ENCODE measurements around the gene STAG1. TPM values are rescaled to one million over a fixed set of nuclear protein-coding genes. Genes with fewer than 3 reads are reported as not detected.

The STAG1 gene
- total RNA-seq, 2 donors from 2014 or later, result 26.2 to 28.3 TPM

DNA sequence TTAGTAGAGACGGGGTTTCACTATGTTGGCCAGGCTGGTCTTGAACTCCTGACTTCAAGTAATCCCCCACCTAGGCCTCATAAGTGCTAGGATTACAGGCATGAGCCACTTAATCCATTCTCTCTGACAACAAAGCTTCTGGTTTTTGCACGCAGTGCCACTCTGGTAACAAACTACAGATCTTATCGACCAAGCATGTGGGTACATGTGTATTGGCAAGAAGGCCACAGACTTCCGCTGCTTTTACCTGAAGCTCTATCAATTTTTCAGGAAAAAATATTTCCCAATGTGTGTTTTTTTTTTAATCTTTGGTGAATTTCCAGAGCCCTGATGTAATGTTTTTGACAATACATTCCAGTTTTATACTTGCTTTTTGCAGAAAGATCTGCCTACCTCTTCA is 319.5 kb downstream of the STAG1 start:
- H3K9me3 ChIP-seq, result no peaks in the 10 kb centered on the region
- H3K27me3 ChIP-seq, result no peaks in the 10 kb centered on the region
- DNase-seq, result no peak
- intact Hi-C loops (cut with DNase I), result no loop called here
- WGBS, 2 donors, result 91 to 96% methylated on average over 4 of the region's 4 CpGs
- no peaks in the 10 kb centered on the region for H3K4me1 ChIP-seq
- no peak overlapping the region for H3K4me3 ChIP-seq
- no peak for ATAC-seq
- TF ChIP-seq, protein P1, sequence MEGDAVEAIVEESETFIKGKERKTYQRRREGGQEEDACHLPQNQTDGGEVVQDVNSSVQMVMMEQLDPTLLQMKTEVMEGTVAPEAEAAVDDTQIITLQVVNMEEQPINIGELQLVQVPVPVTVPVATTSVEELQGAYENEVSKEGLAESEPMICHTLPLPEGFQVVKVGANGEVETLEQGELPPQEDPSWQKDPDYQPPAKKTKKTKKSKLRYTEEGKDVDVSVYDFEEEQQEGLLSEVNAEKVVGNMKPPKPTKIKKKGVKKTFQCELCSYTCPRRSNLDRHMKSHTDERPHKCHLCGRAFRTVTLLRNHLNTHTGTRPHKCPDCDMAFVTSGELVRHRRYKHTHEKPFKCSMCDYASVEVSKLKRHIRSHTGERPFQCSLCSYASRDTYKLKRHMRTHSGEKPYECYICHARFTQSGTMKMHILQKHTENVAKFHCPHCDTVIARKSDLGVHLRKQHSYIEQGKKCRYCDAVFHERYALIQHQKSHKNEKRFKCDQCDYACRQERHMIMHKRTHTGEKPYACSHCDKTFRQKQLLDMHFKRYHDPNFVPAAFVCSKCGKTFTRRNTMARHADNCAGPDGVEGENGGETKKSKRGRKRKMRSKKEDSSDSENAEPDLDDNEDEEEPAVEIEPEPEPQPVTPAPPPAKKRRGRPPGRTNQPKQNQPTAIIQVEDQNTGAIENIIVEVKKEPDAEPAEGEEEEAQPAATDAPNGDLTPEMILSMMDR (IDR thresholded peaks at IDR 0.05), result no peak
- TF ChIP-seq POLR2A (IDR thresholded peaks at IDR 0.05), result no peak
- peaks cover 0 to 2% of the 10 kb centered on the region in 2 donors for H3K36me3 ChIP-seq (replicated peaks in 1 of 2; ENCODE audit: insufficient read depth in 1 of 2, low read depth in 2 of 2)
- H3K27ac ChIP-seq, result no peak overlapping the region

DNA sequence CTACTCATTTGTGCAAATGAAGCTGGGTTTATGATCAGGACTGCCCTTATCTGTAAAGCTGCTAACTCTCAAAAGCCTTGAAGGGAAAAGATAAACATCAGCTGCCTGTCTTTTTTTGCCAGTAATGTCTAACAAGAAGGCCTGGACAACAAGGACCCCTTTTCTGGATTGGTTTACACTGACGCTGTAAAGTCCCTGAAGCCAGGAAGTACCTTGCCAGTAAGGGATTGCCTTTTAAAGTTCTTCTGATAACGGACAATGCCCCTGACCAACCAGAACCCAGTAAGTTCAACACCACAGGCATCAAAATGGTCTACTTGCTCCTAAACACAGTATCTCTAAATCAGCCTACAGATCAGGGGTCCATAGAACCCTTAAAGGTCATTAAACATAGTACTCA is 324.0 kb downstream of the STAG1 start:
- intact Hi-C loops (cut with DNase I), result no loop called here
- no peaks in the 10 kb centered on the region for H3K27me3 ChIP-seq
- DNase-seq, result no peak
- no peak overlapping the region for H3K4me3 ChIP-seq
- no peak for ATAC-seq
- 93 to 97% methylated on average over 2 of the region's 2 CpGs for WGBS, 2 donors
- TF ChIP-seq POLR2A (IDR thresholded peaks at IDR 0.05), result no peak
- TF ChIP-seq, protein P1 (IDR thresholded peaks at IDR 0.05), result no peak
- no peak overlapping the region for H3K27ac ChIP-seq
- H3K9me3 ChIP-seq, result no peaks in the 10 kb centered on the region
- no peaks in the 10 kb centered on the region for H3K36me3 ChIP-seq (replicated peaks in 1 of 2; ENCODE audit: insufficient read depth in 1 of 2, low read depth in 2 of 2)
- no peaks in the 10 kb centered on the region for H3K4me1 ChIP-seq

DNA sequence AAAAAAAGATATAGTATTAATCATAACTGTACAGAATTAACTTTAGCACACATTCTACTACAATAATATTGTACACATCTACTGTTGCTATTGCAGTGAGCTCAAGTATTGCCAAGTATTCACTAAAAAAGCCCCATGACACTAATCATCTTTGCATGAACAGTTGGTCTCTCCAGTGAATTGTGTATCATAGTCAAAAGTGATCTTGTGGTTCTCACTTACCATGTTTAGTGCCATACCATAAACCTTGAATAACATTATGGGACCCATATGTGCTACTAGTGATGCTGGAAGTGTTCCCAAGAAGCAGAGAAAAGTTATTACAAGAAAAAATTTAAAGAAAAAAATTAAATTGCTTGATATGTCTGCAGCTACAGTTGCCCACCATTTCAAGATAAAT is 324.9 kb downstream of the STAG1 start:
- H3K4me3 ChIP-seq, result no peak overlapping the region
- no peaks in the 10 kb centered on the region for H3K4me1 ChIP-seq
- TF ChIP-seq POLR2A (IDR thresholded peaks at IDR 0.05), result no peak
- TF ChIP-seq, protein P1 (IDR thresholded peaks at IDR 0.05), result no peak
- peaks cover 0 to 1% of the 10 kb centered on the region in 2 donors for H3K36me3 ChIP-seq (replicated peaks in 1 of 2; ENCODE audit: insufficient read depth in 1 of 2, low read depth in 2 of 2)
- intact Hi-C loops (cut with DNase I), result no loop called here
- no peaks in the 10 kb centered on the region for H3K9me3 ChIP-seq
- H3K27me3 ChIP-seq, result no peaks in the 10 kb centered on the region
- DNase-seq (no peak), ATAC-seq (no peak)
- H3K27ac ChIP-seq, result no peak overlapping the region

DNA sequence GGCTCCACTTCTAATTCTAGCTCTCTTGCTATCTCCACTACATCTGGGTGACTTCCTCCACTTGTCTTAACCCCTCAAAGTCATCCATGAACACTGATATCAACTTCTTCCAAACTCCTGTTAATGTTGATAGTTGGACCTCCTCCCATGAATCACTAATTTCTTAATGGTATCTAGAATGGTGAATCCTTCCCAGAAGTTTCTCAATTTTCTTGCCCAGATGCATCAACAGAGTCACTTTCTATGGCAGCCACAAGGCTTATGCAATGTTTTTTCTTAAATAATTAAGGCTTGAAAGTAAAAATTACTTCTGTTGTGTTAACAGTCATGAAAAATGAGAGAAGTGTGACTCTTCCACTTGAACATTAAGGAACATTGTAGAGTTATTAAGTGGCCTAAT is 337.7 kb downstream of the STAG1 start:
- no peaks in the 10 kb centered on the region for H3K36me3 ChIP-seq (replicated peaks in 1 of 2; ENCODE audit: insufficient read depth in 1 of 2, low read depth in 2 of 2)

DNA sequence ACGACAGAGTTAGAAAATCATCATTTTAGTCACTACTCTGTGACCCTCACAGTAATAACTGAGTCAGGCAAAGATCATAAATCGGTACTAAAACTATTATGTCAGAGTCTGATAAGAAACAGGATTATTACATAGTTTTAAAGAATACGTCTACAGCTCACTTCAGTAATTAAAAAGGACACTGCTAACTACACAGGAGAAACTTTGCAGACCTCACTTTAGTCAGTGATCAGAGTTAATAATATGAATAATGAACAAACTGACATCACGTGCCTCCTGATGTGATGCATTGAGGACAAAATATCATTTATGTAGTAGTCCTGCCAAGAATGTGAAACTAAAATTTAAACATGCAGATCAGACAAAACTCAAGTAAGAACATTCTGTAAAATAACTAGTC is 339.9 kb downstream of the STAG1 start:
- Histone ChIP-seq H3K27me3 (no peaks in the 10 kb centered on the region), H3K36me3 (replicated peaks in 1 of 2; ENCODE audit: insufficient read depth in 1 of 2, low read depth in 2 of 2) (no peaks in the 10 kb centered on the region), H3K4me3 (no peak overlapping the region), H3K9me3 (no peaks in the 10 kb centered on the region), H3K4me1 (no peaks in the 10 kb centered on the region), H3K27ac (no peak overlapping the region)
- TF ChIP-seq, protein P1 (IDR thresholded peaks at IDR 0.05), result no peak
- WGBS, 2 donors, result 78 to 86% methylated on average over 4 of the region's 4 CpGs
- intact Hi-C loops (cut with DNase I), result no loop called here
- ATAC-seq, result no peak
- DNase-seq, result no peak

More for the DNA sequence above, 337.7 kb downstream of the STAG1 start:
- TF ChIP-seq, protein P1 (IDR thresholded peaks at IDR 0.05), result no peak
- no peak for TF ChIP-seq POLR2A (IDR thresholded peaks at IDR 0.05)
- no peaks in the 10 kb centered on the region for H3K4me1 ChIP-seq
- no peak overlapping the region for H3K4me3 ChIP-seq
- DNase-seq (no peak), ATAC-seq (no peak)
- no peaks in the 10 kb centered on the region for H3K9me3 ChIP-seq
- H3K27ac ChIP-seq, result no peak overlapping the region
- H3K27me3 ChIP-seq, result no peaks in the 10 kb centered on the region
- intact Hi-C loops (cut with DNase I), result no loop called here

Measured in body of pancreas (tissue), 4 donors.